ENCODE data around the gene PDE8B.

- TF ChIP-seq CTCF (conservative IDR thresholded peaks at IDR 0.05; ENCODE audit: low read depth in 2 of 2) (no peak), JUNB (IDR thresholded peaks at IDR 0.05; ENCODE audit: unreplicated experiment) (no peak), REST (IDR thresholded peaks at IDR 0.05; ENCODE audit: unreplicated experiment) (no peak), EZH2 (IDR thresholded peaks at IDR 0.05; ENCODE audit: low read depth, unreplicated experiment) (no peak), POLR2AphosphoS5 (IDR thresholded peaks at IDR 0.05; ENCODE audit: low read depth) (no peak), CREB1 (CRISPR knock-in tag; IDR thresholded peaks at IDR 0.05; ENCODE audit: low read depth) (no peak)
Measured at GRCh38 chr5:77321793-77322394, 111.4 kb downstream of the PDE8B start.

Data from GM23338 (cell line).